NCI-H146 treated with DMSO at 0.1 percent for 48 hours (cell line): ENCODE results near the gene CERS2.
A peak's percentile ranks its signal among the peaks of the same experiment; 100 is the strongest.

Experiments used
- DNase-seq: peaks from one replicate; lab custom pipeline; 2025; ENCODE audit not compliant: unreplicated experiment; lab: John Stamatoyannopoulos, UW

CERS2 gene

GRCh38 chr1:150999051-150999674 is 24.5 kb upstream of the CERS2 start:
- DNase-seq, result no peak

- DNase-seq, result no peak
Observed at GRCh38 chr1:150997949-150998348, 23.3 kb upstream of the CERS2 start.

DNA sequence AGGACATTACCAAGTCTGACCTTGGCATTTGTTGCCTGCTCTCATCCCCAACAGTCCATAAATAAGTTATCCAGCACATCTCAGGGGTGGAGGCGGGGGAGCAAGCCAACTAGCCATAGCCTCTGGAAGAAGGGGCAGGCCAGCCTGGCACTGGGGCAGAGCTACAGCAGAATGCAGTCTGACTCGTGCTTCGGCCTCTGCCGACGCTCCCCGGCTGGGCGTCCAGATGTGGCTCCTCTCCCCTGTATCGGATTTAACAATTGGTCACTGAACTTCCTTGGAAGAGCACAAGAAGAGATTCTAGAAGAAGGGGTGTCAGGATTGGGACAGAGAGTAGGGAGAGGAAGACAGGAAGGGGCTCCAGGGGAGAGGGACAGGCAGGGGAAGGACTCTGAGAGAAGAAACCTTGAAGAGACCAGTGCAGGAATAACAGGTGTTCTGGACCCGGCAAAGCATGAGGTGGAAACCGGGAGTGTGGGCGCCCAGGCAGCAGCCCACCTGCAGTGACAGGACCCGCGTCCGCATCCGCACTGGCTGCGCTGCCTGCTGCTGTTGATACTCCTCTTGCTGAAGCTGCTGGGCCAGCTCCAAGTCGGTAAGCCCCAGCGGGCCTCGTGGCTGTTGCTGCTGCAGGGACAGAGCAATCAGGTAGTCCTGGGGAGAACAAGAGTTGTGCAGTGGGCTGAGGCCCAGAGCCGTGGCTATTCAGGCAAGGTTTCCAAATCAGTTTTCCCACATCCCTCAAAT is 22.7 kb upstream of the CERS2 start:
- DNase-seq, result no peak

GRCh38 chr1:150995896-150996295 is 21.3 kb upstream of the CERS2 start:
- DNase-seq, result no peak

DNA sequence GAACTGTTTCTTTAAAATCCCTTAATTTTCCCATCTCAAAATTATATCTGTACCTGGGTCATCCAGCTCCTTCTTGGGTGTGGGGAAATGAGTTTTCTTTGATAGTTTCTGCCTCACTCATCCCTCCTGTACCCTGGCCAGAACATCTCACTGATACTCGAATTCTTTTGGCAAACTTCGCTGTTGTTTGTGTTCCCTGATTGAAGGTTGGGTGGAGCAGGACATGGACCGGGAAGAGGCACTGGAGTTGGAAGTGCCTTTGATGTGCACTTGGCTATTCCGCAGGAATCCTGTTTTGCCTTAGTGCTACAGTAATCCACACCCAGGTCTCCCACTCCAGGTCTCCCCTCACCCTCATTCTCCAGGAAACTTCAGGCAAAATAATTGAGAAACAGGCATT is 20.8 kb upstream of the CERS2 start:
- no peak for DNase-seq

DNA sequence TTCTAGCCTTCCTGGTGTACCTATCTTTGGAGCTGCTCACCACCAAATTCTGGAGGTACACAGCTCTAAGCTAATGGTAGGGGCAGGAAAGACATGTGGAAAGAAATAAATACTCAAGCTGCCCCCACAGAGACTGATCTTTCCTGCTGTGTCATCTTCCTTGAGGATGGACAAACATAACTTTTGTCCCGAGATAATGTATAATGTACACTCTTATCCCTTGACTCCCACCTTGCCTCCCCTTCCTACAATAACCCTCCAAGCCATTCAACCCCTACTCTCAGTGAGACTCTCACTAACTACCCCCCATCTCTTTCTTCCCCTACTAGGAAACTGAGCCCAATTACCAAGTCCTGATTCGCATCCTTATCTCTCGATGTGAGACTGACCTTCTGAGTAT is 19.6 kb upstream of the CERS2 start:
- DNase-seq, result no peak

- no peak for DNase-seq
Observed at GRCh38 chr1:150992626-150993025, 18.0 kb upstream of the CERS2 start.

- no peak for DNase-seq
Observed at GRCh38 chr1:150987924-150988323, 13.3 kb upstream of the CERS2 start.

- no peak for DNase-seq
Observed at GRCh38 chr1:150985179-150985825, 10.7 kb upstream of the CERS2 start.

DNA sequence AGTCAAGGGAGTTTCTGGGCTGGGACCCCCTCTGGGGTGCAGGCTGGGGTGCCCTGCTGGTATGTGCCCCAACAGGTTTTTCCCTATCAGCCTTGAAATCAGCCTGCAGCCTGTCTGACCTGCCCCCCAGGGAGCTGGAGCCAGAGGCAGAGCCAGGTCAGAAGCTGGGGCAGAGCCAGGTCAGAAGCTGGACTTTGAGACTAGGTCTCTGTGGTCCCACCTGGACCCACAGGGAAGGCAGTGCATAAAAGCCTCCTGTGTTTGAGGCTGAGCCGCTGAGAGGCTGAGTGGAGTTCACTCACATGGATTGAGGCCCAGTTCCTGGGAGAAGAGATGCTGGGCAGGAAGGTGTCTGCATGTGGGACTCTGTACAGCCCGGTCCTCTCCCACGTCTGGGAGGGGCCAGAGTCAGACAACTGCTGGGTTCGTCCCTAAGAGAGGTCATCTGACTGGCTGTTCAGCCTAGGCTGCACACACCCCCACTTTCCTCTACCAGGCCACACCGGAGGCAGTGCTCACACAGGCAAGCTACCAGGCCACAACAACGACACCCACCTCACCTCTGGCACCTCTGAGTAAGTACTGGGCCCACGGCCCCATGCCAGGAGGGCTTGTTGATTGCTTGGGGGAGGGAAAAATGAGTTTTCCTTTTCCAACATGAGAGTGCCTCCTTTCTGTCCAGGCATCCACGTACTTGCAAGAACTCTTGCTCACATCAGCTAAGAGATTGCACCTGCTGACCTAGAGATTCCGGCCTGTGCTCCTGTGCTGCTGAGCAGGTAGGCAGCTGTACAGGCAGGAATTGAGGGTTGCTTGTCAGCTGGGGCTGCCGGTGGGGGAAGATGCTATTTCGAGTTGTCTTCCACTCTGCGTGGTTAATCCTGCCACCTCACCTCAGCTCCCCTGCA is 7.4 kb upstream of the CERS2 start, which contains the start of gene ANXA9:
Gene ANXA9, plus strand, starts transcription at position 488 of the 908 bp plus-strand sequence. CDS start 814 bp downstream, outside the sequence.
- peak; percentile 41 for DNase-seq

- DNase-seq, result peak; percentile 89
Observed at GRCh38 chr1:150981177-150981804, 6.7 kb upstream of the CERS2 start.

GRCh38 chr1:150979092-150980056 is 4.7 kb upstream of the CERS2 start:
- peak; percentile 69 for DNase-seq

DNA sequence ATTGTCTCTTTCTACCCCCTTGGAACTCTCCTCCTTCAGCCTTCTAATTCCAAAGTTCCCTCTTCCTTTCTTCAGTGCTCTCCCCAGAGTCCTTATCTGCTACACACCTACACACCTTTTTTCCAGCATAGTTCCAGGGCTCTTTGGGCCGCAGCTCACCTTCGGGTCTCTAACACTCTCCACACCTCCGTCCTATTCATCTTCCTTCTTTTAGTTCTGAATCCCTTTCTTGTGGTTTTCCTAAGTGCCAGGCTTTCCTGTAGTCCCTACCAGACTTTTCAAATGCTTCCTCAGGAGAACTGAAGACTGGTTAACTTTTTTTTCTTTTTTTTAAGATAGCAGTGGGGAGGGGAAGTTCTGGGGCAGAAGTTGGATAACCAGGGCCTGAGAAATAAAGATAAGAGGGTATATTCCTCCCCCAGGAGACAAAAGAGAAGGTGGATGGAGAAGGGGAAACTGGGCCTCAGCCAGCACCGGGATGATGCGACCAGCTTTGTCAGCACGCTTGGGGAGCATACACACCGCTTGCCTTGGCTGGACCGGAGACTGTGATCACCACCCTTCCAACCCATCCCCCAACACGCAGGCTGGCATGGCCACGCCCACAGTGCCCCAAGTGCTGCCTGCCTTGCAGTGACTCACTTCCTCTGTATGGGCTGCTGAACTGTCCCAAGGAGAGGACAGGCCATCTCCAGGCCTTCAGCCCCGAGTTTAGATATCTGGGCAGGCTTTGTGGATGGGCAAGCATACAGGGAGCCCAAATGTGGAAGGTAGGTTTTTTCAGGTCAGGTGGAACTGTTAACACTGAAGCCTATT is 2.5 kb upstream of the CERS2 start:
- DNase-seq, result no peak

- no peak for DNase-seq
Observed at GRCh38 chr1:150976401-150976821, 1.8 kb upstream of the CERS2 start.

DNA sequence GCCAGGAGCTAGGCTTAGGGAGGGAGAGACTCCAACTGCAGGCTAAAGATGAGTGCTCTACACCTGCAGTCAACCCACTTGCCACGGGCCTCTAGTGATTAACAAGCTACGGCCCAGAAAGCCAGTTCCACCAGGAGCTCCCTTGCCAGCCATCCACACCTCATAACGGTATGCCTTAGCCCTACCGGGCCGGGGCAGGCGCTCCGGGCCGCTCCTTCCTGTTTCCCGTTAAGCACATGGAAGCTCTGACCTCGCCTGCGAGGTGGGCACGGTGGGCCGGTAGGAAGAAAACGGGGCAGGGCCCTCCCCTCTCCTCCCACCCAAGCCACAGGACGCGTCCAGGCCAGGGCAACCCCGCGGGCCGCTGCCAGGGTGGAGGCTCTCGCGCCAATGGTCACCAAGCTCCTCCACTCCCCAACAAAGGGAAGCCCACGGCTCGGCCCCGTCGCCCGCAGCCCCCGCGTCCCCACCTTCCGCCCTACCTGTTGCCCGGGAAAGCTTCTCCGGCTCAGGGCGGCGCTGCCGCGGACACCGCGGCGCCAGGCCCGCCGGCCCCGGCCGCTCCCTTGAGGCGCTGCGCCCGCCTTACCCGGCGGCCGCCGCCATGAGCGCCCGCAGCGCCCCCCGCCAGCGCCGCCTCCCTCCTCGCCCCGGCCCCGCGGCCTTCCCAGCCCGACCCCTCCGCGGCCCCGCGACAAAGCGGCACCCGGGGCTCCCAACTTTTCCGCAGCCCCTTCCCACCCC is 627 bp downstream of the CERS2 start:
- peak; percentile 6 for DNase-seq

GRCh38 chr1:150973258-150973835 is 1.3 kb downstream of the CERS2 start:
- DNase-seq, result no peak

GRCh38 chr1:150972417-150972940 is 2.2 kb downstream of the CERS2 start:
- no peak for DNase-seq
